HFFc6 (cell line): ENCODE results near the gene F12. TPM values are rescaled to one million over a fixed set of nuclear protein-coding genes. Genes with fewer than 3 reads are reported as not detected.
"Not testable (repeated sequence)": the region's sequence is repeated elsewhere in the genome, so short reads cannot be mapped to it uniquely, and the experiment has no call there.

Experiments used
- DNase-seq: peaks from one replicate; pipeline ENCODE4 v3.0.0-alpha.2; 2018
- H3K27ac Mint-ChIP-seq: 2 replicates; pipeline ENCODE4 v1.8.0; 2020; ENCODE audit warnings: mild to moderate bottlenecking, mixed read lengths
- H3K27me3 Mint-ChIP-seq: 2 replicates; pipeline ENCODE4 v1.8.0; 2021; ENCODE audit warnings: mild to moderate bottlenecking, moderate library complexity, mixed read lengths; ENCODE audit not compliant: insufficient read depth
- H3K36me3 Mint-ChIP-seq: 2 replicates; pipeline ENCODE4 v1.8.0; 2021; ENCODE audit warnings: low read depth, mixed read lengths
- H3K4me1 Mint-ChIP-seq: 2 replicates; pipeline ENCODE4 v1.8.0; 2020; ENCODE audit warnings: low read depth, mixed read lengths
- H3K4me3 Mint-ChIP-seq: 2 replicates; pipeline ENCODE4 v1.8.0; 2020; ENCODE audit warnings: mild to moderate bottlenecking, moderate library complexity, mixed read lengths
- H3K9me3 Mint-ChIP-seq: 2 replicates; pipeline ENCODE4 v1.8.0; 2020; ENCODE audit warnings: mild to moderate bottlenecking, mixed read lengths
- total RNA-seq, 6 experiments: library from RNA; stranded (reverse); fragmentation: NEBNext Ultra II Directional; extraction: Animal tissue kit (Norgen Biotek cat#: 25700); gene quantifications; 2 replicates in 1 of 6; 3 replicates in 5 of 6; pipeline ENCODE4 v1.2.3, GENCODE V29; 2021
- TF ChIP-seq, protein P1 (sequence below): fragments of 200-600 bp; sonication (generic); IDR thresholded peaks from 2 replicates; pipeline ENCODE4 v1.5.0; 2021; ENCODE audit warnings: antibody characterized with exemption, mild to moderate bottlenecking

Gene F12
- total RNA-seq, 6 experiments from 2014 or later = 0.63 to 1.2 (median 0.87) TPM

DNA sequence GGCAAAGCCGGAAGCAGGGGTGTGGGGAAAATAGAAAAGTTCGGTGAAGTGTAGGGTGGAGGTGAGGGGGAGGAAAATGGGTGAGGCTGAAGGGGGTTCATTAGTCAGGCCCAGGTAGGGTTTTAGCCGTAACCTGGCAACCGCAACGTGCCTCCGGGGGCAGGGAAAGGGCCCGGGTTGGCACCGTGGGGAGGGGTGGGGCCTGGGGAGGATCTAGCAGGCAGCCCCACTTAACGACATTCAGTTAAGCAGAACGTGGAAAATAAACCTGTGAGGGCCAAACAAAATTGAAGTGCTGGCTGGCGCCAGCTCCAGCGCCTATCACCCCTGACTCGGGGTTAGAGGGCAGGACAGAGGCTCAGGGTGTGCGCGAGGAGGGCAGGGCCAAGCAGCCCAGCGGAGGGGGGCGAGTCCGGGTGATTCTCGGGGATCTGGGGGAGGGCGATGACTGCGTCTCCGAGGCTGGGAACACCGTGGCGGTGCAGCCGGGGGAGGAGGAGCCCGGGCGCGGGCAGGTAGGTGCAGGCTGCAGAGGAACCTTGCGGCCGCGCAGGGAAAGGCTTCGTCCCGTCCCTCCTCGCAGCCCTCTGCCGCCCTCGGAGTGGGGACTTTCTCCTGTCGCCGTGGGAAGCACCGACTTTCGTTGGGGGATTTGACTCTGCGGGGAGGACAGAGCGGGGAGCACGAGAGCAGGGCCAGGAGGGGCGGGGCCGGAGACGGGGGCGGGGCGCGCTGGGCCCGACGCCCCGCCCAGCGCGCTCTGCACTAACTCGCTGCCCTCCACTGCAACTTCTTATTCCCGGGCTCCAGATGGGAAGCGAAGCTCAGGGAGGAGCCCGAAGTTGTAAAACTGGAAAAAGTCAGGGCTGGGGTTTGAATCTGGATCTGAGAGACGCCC lies 46.5 kb downstream of the F12 start:
- H3K27ac Mint-ChIP-seq = no peak overlapping the region
- peaks cover 17% of the 10 kb centered on the region for H3K27me3 Mint-ChIP-seq
- TF ChIP-seq, protein P1, sequence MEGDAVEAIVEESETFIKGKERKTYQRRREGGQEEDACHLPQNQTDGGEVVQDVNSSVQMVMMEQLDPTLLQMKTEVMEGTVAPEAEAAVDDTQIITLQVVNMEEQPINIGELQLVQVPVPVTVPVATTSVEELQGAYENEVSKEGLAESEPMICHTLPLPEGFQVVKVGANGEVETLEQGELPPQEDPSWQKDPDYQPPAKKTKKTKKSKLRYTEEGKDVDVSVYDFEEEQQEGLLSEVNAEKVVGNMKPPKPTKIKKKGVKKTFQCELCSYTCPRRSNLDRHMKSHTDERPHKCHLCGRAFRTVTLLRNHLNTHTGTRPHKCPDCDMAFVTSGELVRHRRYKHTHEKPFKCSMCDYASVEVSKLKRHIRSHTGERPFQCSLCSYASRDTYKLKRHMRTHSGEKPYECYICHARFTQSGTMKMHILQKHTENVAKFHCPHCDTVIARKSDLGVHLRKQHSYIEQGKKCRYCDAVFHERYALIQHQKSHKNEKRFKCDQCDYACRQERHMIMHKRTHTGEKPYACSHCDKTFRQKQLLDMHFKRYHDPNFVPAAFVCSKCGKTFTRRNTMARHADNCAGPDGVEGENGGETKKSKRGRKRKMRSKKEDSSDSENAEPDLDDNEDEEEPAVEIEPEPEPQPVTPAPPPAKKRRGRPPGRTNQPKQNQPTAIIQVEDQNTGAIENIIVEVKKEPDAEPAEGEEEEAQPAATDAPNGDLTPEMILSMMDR = no peak
- H3K36me3 Mint-ChIP-seq = no peaks in the 10 kb centered on the region
- no peaks in the 10 kb centered on the region for H3K9me3 Mint-ChIP-seq
- H3K4me1 Mint-ChIP-seq = peaks cover 17% of the 10 kb centered on the region
- no peak for DNase-seq
- H3K4me3 Mint-ChIP-seq = peak overlapping the region; percentile 74

DNA sequence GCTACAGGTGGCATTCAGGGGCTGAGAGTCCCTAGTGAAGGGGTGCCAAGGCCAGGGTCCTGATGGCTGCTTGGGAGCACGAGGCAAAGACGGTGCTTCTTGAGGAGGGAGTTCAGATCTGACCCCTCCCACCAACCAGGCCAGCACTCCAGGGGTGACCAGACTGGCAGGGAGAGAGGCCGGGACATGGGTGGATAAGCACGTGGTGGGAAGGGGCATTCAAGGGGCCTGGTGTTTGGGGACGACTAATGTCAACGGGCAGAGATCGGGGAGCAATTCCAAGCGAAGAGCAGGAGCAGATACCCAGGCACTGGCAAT lies 47.1 kb downstream of the F12 start:
- no peaks in the 10 kb centered on the region for H3K9me3 Mint-ChIP-seq
- no peak overlapping the region for H3K27ac Mint-ChIP-seq
- H3K27me3 Mint-ChIP-seq = peaks cover 19% of the 10 kb centered on the region
- H3K4me3 Mint-ChIP-seq = peak overlapping the region; percentile 42; the same call in 1 of the 2 replicates
- peaks cover 17% of the 10 kb centered on the region for H3K4me1 Mint-ChIP-seq
- no peaks in the 10 kb centered on the region for H3K36me3 Mint-ChIP-seq
- no peak for DNase-seq
- TF ChIP-seq, protein P1 = no peak

DNA sequence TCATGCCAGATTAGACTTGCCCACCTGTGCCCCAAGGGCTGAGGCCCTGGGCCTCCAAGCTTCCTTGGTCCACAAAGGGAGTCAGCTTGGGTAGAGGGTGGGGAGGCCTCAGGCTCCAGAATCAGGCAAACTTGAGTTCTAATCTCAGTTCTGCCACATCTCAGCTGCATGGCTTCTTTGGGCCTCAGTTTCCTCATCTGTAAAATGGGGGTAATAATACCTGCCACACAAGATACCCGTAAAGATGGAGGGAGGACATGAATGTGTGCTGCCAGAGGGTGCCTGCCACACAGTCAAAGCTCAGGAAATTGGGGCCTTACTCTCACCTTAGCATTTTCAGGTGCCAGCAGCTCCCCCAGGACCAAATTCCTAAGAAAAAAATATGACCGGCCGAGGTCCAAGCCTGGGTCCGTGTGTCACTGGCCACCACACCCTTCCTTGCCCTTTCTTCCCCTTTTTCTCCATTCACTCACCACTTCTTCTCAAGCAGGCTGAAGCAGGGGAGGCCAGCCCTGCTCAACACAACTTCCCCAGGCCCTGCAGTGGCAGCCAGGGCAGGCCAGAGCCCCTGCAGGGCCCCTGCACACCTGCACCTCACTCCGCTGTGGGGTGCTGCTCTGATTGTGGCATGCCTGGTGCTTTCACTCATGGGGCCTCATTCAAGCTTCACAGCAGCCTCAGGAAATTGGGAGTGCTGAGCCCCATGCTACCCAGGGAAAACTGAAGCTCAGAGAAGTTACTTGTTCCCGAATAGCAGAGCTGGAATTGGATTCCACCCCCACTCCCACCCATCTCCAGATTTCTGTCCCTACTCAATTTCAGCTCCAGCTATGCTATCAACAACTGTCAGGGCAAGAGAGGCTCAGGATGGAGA lies 47.7 kb downstream of the F12 start:
- H3K4me3 Mint-ChIP-seq = peak overlapping the region; percentile 42; the same call in 1 of the 2 replicates
- H3K27ac Mint-ChIP-seq = no peak overlapping the region
- H3K27me3 Mint-ChIP-seq = peaks cover 19% of the 10 kb centered on the region
- DNase-seq = no peak
- no peaks in the 10 kb centered on the region for H3K36me3 Mint-ChIP-seq
- peaks cover 13% of the 10 kb centered on the region for H3K4me1 Mint-ChIP-seq
- H3K9me3 Mint-ChIP-seq = no peaks in the 10 kb centered on the region
- TF ChIP-seq, protein P1 = no peak

GRCh38 chr5:177360740-177361139 lies 48.6 kb downstream of the F12 start:
- not testable (repeated sequence) for H3K4me3 Mint-ChIP-seq, H3K27ac Mint-ChIP-seq, H3K36me3 Mint-ChIP-seq, H3K4me1 Mint-ChIP-seq, H3K9me3 Mint-ChIP-seq, DNase-seq
- H3K27me3 Mint-ChIP-seq = peaks cover 22% of the 10 kb centered on the region

GRCh38 chr5:177359860-177360259 lies 49.5 kb downstream of the F12 start:
- TF ChIP-seq, protein P1 = no peak
- no peak overlapping the region for H3K27ac Mint-ChIP-seq
- no peak for DNase-seq
- H3K27me3 Mint-ChIP-seq = peaks cover 26% of the 10 kb centered on the region
- H3K4me1 Mint-ChIP-seq = peaks cover 7% of the 10 kb centered on the region
- no peaks in the 10 kb centered on the region for H3K9me3 Mint-ChIP-seq
- no peak overlapping the region for H3K4me3 Mint-ChIP-seq
- no peaks in the 10 kb centered on the region for H3K36me3 Mint-ChIP-seq

DNA sequence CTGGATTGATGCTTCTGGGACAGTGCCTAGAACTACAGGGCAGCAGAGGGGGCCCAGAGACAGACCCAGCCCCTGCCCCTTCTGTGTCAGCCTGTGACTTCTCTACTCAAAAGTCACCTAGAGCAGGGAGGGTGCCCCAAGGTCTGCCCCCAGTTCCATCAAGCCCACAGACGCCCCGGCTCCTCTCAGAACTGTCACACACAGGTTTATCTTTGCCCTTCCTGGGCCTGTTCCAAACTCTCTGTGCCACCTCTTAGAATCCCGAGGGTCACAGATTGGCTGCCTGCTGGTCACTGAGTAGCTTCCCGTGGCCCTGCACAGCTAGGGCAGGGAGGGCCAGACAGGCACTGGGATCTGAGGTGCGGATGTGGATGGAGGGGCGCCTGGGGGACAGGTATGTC lies 49.9 kb downstream of the F12 start:
- Mint-ChIP-seq H3K27ac (no peak overlapping the region), H3K36me3 (no peaks in the 10 kb centered on the region)

More for the DNA sequence above, 49.9 kb downstream of the F12 start:
- Mint-ChIP-seq H3K4me1 (peaks cover 7% of the 10 kb centered on the region), H3K9me3 (no peaks in the 10 kb centered on the region), H3K27me3 (peaks cover 26% of the 10 kb centered on the region), H3K4me3 (no peak overlapping the region)
- TF ChIP-seq, protein P1 = no peak
- no peak for DNase-seq
